OCI-LY3 (cell line): ENCODE results near the gene EML4.

Source experiments
- EZH2phosphoT487 ChIP-seq: fragments of 200-600 bp; shearing (Covaris generic); IDR thresholded peaks from 2 replicates; pipeline ENCODE4 v1.6.1; 2018; ENCODE audit warnings: antibody characterized with exemption, mixed run types, low read depth
- TF ChIP-seq, protein P1 (sequence below): fragments of 200-600, 300-600 bp; sonication (generic); IDR thresholded peaks from 2 replicates; pipeline ENCODE4 v1.5.1; 2014; ENCODE audit warnings: antibody characterized with exemption, low read length, low read depth

DNA sequence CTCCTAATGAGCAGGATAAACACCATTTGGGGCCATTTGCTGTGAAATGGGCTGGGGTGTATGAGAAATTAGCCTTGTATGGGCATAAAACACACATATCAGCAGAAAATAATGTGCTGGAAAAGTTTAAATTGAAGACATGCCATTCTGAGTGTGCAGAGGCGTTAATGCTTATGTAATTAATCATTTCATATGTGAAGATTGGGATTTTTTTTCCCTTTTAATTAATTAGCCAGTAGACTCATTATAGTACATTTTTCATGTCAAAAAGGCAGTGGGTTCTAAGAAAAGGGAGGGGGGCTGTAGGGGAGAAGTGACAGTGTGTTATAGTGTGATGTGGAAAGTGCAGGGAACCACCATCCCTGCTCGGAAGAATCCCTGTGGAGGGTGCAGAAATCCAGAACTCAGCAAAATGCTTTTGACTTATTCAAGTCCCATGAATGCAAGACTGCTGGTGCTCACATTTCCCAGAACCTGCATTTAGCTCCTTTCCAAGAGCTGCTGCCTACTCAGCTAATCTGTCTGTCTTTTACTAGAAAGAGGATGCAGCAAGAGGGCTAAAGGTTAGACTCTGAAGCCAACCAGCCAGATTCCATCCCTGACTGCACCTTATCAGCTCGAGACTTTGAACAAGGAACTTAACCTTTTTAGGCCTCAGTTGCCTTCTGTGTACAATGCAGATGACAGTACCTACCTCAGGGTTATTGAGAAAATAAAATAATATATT, 203.5 kb downstream of the EML4 start:
- TF ChIP-seq, protein P1, sequence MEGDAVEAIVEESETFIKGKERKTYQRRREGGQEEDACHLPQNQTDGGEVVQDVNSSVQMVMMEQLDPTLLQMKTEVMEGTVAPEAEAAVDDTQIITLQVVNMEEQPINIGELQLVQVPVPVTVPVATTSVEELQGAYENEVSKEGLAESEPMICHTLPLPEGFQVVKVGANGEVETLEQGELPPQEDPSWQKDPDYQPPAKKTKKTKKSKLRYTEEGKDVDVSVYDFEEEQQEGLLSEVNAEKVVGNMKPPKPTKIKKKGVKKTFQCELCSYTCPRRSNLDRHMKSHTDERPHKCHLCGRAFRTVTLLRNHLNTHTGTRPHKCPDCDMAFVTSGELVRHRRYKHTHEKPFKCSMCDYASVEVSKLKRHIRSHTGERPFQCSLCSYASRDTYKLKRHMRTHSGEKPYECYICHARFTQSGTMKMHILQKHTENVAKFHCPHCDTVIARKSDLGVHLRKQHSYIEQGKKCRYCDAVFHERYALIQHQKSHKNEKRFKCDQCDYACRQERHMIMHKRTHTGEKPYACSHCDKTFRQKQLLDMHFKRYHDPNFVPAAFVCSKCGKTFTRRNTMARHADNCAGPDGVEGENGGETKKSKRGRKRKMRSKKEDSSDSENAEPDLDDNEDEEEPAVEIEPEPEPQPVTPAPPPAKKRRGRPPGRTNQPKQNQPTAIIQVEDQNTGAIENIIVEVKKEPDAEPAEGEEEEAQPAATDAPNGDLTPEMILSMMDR = no peak
- TF ChIP-seq EZH2phosphoT487 = no peak
